GF-D8 (cell line): Measurements from ENCODE around the gene CFLAR.
"Not testable (repeated sequence)": the region's sequence is repeated elsewhere in the genome, so short reads cannot be mapped to it uniquely, and the experiment has no call there.

ENCODE experiments used
- DNase-seq: peaks from one replicate; lab custom pipeline; 2025; lab: John Stamatoyannopoulos, UW

CFLAR gene

GRCh38 chr2:201149064-201149820, 33.3 kb downstream of the CFLAR start:
- no peak for DNase-seq

GRCh38 chr2:201149821-201150165, 33.8 kb downstream of the CFLAR start:
- not testable (repeated sequence) for DNase-seq

DNA sequence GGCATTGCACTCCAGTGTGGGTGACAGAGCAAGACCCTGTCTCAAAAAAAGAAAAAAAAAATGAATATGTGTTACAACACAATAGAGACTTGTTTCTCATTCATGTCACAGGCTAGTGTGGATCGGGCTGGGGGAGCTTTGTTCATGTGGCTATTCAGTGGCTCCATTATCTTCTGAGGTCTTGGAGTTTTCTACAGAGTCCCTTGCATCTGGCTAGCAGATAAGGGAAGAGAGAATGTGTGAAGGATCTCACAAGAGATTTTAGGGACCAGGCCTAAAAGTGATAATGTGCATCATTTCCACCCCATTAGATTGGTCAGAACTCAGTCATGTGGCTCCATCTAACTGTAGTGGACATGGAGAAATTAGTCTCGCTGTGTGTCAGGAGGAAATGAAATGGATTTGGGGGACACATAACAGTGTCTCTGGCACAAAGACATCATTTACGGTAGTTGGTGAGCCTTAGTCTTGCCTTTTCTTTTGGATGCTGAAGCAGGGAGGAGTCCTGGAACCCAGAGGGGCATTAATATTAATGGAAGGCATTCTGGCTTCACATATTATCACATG, 34.6 kb downstream of the CFLAR start:
- DNase-seq: no peak

GRCh38 chr2:201151127-201151981, 35.4 kb downstream of the CFLAR start:
- peak; percentile 73 for DNase-seq

DNA sequence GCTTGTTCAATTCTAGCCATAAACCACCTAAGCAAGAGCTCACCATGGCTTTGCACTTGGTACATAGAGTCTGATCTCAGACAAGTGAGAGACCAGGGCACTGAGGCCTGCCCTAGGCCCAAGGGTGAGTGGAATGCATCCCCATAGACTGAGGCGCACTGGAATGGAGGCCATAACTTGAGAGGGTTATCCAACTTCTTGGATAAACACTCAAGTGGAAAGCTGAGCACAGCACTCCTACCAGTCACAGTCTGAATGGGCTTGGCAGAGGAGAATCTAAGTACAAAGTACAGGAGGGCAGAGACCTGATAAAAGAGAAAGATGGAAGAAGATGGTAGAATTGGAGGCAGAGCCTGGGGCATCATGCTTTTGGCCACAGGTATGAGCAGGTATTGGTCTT, 36.6 kb downstream of the CFLAR start:
- no peak for DNase-seq

DNA sequence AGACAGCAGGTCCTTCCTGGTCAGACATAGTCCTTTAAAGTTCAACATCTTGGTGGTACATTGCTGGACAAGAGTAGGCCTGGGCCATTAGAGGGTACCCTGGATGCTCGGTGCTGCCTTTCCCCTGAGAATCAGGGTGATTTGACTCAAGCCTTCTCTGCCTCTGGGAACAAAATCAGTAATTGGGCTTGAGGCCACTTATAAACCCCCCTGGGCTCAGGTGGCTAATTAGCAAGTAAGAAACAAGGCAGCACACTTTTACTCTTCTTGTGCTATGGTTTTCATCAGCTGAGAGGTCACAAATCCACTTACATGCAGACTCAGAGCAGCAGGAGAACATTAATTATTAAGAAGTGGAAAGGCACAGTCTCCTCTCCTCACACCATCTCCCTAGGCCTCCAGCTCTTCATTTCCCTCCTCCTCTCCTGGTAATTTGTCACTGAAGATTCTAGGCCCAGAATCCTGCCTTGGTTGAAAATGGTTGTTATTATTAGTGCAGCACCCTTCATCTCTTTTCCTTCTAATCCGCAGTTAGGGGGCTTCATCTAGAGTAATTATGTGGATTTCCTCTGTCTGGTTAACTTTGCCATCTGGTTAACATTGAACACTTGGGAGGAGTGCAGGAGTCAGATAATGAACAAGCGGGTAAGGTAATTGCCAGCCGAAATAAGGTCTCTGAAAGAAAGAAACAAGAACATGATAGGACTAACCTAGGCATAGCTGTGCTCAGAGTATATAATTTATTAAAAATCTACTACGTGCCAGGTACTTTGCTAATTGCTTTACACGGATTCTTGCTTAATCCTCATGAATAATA, 37.2 kb downstream of the CFLAR start:
- no peak for DNase-seq

DNA sequence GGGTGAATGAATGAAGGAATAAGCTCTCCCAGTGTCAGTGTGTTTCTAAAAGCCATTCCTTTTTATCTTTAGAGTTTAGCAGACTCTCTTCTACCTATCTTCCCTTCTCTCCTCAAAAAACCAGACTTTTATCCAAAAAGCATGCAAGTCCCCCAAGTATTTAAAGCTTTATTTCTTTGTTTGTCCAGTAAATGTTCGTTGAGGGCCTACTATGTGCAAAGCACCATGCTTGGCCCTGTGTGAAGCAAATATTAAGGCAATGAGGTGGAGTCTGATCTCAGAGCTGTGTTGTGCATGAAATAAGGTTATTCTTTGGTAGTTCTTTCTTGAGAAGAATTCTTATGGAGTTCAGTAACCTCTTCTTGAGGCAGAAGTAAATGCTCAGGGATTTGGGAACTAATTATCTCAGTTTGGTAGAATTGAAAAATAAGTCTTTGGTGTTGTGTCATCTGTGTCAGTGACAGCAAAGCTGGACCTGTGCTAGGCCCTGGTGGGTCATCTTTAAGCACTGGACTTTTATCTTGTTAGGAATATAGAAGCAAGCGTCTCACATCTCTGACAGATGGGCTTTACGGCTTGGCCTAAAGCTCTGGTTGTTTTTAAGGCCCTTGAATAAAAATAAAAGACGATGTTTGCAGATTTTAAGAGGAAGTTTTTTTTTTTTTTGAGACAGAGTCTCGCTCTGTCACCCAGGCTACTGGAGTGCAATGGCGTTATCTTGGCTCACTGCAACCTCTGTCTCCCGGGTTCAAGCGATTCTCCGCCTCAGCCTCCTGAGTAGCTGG, 38.8 kb downstream of the CFLAR start:
- no peak for DNase-seq

- DNase-seq: no peak
These were observed 40.1 kb downstream of the CFLAR start for GRCh38 chr2:201156036-201156435.

DNA sequence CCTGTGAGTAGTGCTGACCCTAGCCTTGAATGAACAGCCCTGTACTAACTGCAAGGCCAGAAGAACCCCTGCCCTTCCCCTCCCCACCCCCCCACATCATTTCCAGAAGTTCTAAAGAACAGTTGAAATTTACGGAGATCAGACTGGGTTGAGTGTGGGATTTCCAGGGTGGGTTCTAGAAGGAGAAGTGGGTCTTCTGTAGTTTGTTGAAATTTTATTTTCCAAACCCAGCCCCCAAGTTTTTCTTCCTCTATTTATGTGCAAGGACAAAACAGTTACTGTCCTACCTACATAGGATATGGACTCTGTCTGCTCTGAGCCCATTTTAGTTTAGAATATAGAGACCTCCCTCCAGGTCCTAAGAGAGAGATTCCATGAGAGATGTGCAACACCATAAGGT, 40.7 kb downstream of the CFLAR start:
- DNase-seq: no peak

DNA sequence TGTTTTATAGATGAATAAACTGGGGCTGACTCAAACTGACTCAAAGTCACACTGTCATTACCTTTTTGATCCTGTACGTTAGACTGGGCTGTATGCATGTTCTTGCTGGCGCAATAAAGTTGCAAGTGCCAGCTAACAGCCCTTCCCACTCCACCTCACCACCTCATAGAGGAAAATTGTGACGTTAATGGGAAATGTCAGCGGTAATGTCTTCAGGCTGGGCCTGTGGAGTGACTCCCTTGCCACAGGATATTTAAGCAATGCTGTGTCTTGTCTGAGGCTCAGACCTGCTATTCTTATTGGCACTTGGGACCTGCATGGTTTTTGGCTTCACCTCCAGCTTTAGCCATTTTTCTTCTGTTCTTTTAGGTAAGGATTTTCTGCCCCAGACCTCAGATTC, 41.7 kb downstream of the CFLAR start:
- peak; percentile 79 for DNase-seq

GRCh38 chr2:201158111-201158929, 42.4 kb downstream of the CFLAR start:
- DNase-seq: peak; percentile 91

- DNase-seq: no peak
These were observed 48.2 kb downstream of the CFLAR start for GRCh38 chr2:201164166-201164565.

DNA sequence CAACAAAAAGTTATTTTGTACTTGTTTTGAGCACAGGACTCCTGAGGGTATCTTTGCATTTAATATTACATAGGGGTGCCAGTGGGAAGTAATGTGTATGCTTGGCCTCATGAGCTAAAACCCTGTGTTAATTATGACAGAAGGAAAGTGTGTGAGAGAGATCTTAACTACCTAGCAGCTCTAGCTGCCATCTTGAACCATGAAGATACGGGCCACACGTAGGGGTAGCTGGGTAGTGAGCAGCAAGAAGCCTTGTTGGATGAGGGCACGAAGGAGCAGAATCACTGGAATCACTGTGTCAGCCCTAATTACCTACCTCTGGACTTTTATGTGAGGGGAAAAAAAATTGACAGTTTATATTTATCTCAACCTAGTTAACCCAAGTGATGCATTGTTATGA, 51.6 kb downstream of the CFLAR start:
- DNase-seq: no peak

GRCh38 chr2:201168496-201168895, 52.5 kb downstream of the CFLAR start:
- not testable (repeated sequence) for DNase-seq

GRCh38 chr2:201171259-201171814, 55.4 kb downstream of the CFLAR start:
- no peak for DNase-seq

DNA sequence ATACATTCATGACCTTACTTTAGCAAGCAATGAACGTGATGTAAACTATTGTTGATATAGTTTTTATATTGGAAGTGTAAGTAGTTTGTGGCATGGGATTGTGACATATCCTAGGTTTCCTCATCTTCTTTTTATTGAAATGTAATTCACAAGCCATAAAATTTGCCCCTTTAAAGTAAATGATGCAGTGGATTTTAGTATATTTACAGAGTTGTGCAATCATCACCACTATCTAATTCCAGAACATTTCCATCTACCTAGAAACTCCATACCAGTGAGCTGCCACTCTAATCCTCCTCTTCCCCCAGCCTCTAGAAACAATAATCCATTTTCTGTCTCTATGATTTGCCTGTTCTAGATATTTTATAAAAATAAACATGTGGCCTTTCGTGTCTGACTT, 56.3 kb downstream of the CFLAR start:
- no peak for DNase-seq

GRCh38 chr2:201174687-201175086, 58.7 kb downstream of the CFLAR start:
- DNase-seq: no peak

DNA sequence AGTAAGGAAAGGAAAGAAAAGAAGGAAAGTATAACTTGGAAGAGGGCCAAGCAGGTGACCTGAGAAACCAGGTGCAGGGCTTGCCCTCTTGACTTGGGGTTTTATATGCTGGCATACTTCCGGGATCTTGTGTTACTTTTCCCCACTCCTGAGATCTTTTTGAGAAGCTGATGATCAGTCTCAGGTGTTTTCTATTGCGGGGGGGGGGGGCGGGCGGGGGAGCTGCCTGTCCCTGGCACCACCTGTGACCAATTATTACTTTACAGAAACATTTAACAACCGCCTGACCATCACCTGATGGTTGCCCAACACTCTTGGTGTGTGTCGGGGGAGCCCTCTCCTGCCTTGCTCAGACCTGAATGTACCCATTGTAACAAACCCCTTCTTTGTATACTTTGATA, 60.1 kb downstream of the CFLAR start:
- DNase-seq: no peak

DNA sequence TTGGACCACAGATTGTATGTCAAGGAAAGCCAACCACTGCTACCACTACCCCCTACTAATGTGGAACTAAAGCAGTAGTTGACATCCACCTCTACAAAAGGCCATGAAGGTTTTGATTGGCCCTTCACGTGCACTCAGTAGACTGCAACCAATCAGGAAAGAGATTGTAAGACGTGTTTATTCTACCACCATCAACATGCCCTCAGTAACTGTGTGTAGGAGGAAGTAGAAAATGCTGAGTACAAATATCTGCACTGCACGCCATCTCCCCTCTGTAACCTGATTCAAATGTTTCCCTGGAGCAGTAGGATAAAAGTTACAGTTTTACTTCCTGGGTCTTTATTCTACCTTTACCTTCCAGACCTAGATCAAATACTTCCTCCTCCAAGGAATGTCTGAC, 64.0 kb downstream of the CFLAR start:
- DNase-seq: no peak

DNA sequence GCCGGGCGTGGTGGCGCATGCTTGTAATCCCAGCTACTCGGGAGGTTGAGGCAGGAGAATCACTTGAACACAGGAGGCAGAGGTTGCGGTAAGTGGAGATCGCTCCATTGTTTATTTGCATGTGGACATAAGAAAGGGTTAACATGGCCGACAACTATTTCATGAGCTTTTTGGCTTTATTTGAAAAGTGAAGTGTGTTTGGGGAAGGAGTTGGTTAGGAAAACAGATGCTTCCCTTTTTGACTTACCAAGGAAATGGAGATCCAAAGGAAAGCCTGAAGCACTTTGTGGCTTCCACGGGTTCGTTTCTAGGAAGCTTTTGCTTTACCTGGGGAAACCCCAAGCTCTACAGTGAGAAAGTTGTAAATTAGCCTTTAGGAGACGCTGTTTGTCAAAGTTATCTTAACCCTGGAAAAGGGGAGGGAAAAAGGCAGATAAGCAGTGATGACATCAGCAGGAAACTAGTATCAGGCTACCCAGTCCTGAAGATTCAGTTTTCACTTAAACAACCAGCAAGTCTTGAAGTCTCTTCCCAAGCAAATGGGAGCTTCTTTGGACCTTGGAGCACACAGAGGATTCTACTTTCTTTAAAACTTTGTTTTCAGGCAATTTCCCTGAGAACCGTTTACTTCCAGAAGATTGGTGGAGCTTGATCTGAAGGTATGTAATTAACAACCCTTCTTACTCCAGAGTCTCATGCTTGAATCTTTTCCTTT, 66.8 kb downstream of the CFLAR start, which contains the start of gene CASP10:
TSS of gene CASP10 (plus strand) at position 492 of the 715 bp plus-strand sequence. CDS start 2,637 bp downstream, outside the sequence.
- DNase-seq: peak; percentile 88
